ENCODE data around the gene NOL9.
"Not testable (repeated sequence)": the region's sequence is repeated elsewhere in the genome, so short reads cannot be mapped to it uniquely, and the experiment has no call there.

NOL9 gene

DNA sequence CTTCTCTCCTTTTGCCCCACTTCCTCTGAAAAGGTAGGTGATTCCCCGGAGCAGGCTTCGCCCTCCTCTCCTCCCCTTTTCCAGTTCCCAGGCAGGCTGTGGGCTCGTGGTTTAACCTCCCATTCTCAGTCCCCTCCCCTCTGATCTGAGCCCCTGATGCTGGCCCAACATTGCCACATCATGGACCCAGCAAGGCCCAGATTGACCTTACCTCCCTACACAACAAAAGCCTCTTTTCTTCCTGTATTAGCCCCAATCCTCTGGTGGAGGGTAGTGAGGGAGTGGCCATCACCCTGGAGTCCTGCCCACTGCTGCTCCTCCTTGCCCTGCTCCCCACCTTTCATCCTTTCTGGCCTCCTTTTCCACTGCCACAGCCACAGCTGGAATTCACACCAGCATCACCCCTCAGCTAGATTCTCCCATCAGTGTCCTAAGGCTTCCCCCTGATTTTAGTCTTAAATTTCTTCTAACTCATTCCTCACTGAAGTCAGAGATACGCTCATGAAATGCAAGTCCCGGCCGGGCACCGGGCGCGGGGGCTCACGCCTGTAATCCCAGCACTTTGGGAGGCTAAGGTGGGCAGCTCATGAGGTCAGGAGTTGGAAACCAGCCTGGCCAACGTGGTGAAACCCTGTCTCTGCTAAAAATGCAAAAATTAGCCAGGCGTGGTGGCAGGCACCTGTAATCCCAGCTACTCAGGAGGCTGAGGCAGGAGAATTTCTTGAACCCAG, 18.5 kb upstream of the NOL9 start:
- H2BK15ac ChIP-seq (replicated peaks; ENCODE audit: low read depth), result no peak overlapping the region
- no peaks in the 10 kb centered on the region for H3K79me2 ChIP-seq (ENCODE audit: control insufficient read depth, insufficient read depth, low read length)
- H3K27me3 ChIP-seq (ENCODE audit: insufficient read depth, low read length, poor library complexity), result no peaks in the 10 kb centered on the region
- H3K18ac ChIP-seq (ENCODE audit: low read length), result no peak overlapping the region
- H3K27ac ChIP-seq (ENCODE audit: low read depth, low read length), result no peak overlapping the region
- no peak overlapping the region for H2AK5ac ChIP-seq (ENCODE audit: low read length)
- no peaks in the 10 kb centered on the region for H3K36me3 ChIP-seq (ENCODE audit: control insufficient read depth, insufficient read depth, low read length)
- no peaks in the 10 kb centered on the region for H3K79me1 ChIP-seq (ENCODE audit: low read length)
- H3K4me1 ChIP-seq (ENCODE audit: control insufficient read depth, low read depth, low read length), result no peaks in the 10 kb centered on the region
- no peak overlapping the region for H3K4me2 ChIP-seq (ENCODE audit: low read length)
- H3K9ac ChIP-seq (ENCODE audit: low read length), result no peak overlapping the region
- H2BK5ac ChIP-seq (ENCODE audit: low read length), result no peak overlapping the region
- WGBS (ENCODE audit: extremely low coverage, insufficient coverage, low lambda C conversion rate), result no CpG with 5 or more reads among the region's 12 CpGs
- no peak overlapping the region for H3K4me3 ChIP-seq (ENCODE audit: low read length)
- H4K8ac ChIP-seq (ENCODE audit: low read depth, low read length), result no peak overlapping the region
- no peak overlapping the region for H4K5ac ChIP-seq (ENCODE audit: low read length)
- H3K56ac ChIP-seq (ENCODE audit: low read length), result no peak overlapping the region
- H3K23ac ChIP-seq (ENCODE audit: low read length), result no peak overlapping the region
- no peak overlapping the region for H3K4ac ChIP-seq (ENCODE audit: low read depth, low read length)
- no peak overlapping the region for H2BK120ac ChIP-seq (ENCODE audit: low read depth, low read length)
- no peak for DNase-seq

DNA sequence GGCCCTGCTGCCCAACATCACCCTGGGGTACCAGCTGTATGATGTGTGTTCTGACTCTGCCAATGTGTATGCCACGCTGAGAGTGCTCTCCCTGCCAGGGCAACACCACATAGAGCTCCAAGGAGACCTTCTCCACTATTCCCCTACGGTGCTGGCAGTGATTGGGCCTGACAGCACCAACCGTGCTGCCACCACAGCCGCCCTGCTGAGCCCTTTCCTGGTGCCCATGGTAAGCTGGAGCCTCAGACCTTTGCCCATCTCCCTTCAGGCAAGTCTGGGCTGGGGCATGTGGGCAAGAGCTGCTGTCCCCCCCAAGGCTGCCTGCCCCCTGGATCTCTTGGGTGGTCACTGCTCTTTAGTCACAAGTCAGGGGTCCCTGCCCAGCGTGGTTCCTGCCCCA, 16.7 kb upstream of the NOL9 start:
- H3K56ac ChIP-seq (ENCODE audit: low read length), result no peak overlapping the region
- no peak overlapping the region for H3K4me2 ChIP-seq (ENCODE audit: low read length)
- no peaks in the 10 kb centered on the region for H3K36me3 ChIP-seq (ENCODE audit: control insufficient read depth, insufficient read depth, low read length)
- H3K27me3 ChIP-seq (ENCODE audit: insufficient read depth, low read length, poor library complexity), result no peaks in the 10 kb centered on the region
- no peak for DNase-seq
- no peak overlapping the region for H2BK15ac ChIP-seq (replicated peaks; ENCODE audit: low read depth)
- no peak overlapping the region for H3K4ac ChIP-seq (ENCODE audit: low read depth, low read length)
- WGBS (ENCODE audit: extremely low coverage, insufficient coverage, low lambda C conversion rate), result no CpG with 5 or more reads among the region's 5 CpGs
- H3K27ac ChIP-seq (ENCODE audit: low read depth, low read length), result no peak overlapping the region
- H2BK5ac ChIP-seq (ENCODE audit: low read length), result no peak overlapping the region
- H4K5ac ChIP-seq (ENCODE audit: low read length), result no peak overlapping the region
- H4K8ac ChIP-seq (ENCODE audit: low read depth, low read length), result no peak overlapping the region
- H3K79me2 ChIP-seq (ENCODE audit: control insufficient read depth, insufficient read depth, low read length), result no peaks in the 10 kb centered on the region
- H3K79me1 ChIP-seq (ENCODE audit: low read length), result no peaks in the 10 kb centered on the region
- no peak overlapping the region for H3K9ac ChIP-seq (ENCODE audit: low read length)
- no peak overlapping the region for H2BK120ac ChIP-seq (ENCODE audit: low read depth, low read length)
- no peak overlapping the region for H3K23ac ChIP-seq (ENCODE audit: low read length)
- H3K18ac ChIP-seq (ENCODE audit: low read length), result no peak overlapping the region
- no peaks in the 10 kb centered on the region for H3K4me1 ChIP-seq (ENCODE audit: control insufficient read depth, low read depth, low read length)
- H2AK5ac ChIP-seq (ENCODE audit: low read length), result no peak overlapping the region
- H3K4me3 ChIP-seq (ENCODE audit: low read length), result no peak overlapping the region

GRCh38 chr1:6570100-6570499, 15.8 kb upstream of the NOL9 start:
- H3K4me3 ChIP-seq (ENCODE audit: low read length), result no peak overlapping the region
- no peak for DNase-seq
- no peak overlapping the region for H3K56ac ChIP-seq (ENCODE audit: low read length)
- H4K5ac ChIP-seq (ENCODE audit: low read length), result no peak overlapping the region
- H3K79me2 ChIP-seq (ENCODE audit: control insufficient read depth, insufficient read depth, low read length), result no peaks in the 10 kb centered on the region
- no peak overlapping the region for H3K27ac ChIP-seq (ENCODE audit: low read depth, low read length)
- H2AK5ac ChIP-seq (ENCODE audit: low read length), result no peak overlapping the region
- H4K8ac ChIP-seq (ENCODE audit: low read depth, low read length), result no peak overlapping the region
- H2BK120ac ChIP-seq (ENCODE audit: low read depth, low read length), result no peak overlapping the region
- H3K4me2 ChIP-seq (ENCODE audit: low read length), result no peak overlapping the region
- H3K36me3 ChIP-seq (ENCODE audit: control insufficient read depth, insufficient read depth, low read length), result no peaks in the 10 kb centered on the region
- no peaks in the 10 kb centered on the region for H3K27me3 ChIP-seq (ENCODE audit: insufficient read depth, low read length, poor library complexity)
- no peaks in the 10 kb centered on the region for H3K79me1 ChIP-seq (ENCODE audit: low read length)
- no peaks in the 10 kb centered on the region for H3K4me1 ChIP-seq (ENCODE audit: control insufficient read depth, low read depth, low read length)
- no peak overlapping the region for H3K18ac ChIP-seq (ENCODE audit: low read length)
- H2BK5ac ChIP-seq (ENCODE audit: low read length), result no peak overlapping the region
- WGBS (ENCODE audit: extremely low coverage, insufficient coverage, low lambda C conversion rate), result no CpG with 5 or more reads among the region's 3 CpGs
- no peak overlapping the region for H3K9ac ChIP-seq (ENCODE audit: low read length)
- H2BK15ac ChIP-seq (replicated peaks; ENCODE audit: low read depth), result no peak overlapping the region
- no peak overlapping the region for H3K23ac ChIP-seq (ENCODE audit: low read length)
- H3K4ac ChIP-seq (ENCODE audit: low read depth, low read length), result no peak overlapping the region

DNA sequence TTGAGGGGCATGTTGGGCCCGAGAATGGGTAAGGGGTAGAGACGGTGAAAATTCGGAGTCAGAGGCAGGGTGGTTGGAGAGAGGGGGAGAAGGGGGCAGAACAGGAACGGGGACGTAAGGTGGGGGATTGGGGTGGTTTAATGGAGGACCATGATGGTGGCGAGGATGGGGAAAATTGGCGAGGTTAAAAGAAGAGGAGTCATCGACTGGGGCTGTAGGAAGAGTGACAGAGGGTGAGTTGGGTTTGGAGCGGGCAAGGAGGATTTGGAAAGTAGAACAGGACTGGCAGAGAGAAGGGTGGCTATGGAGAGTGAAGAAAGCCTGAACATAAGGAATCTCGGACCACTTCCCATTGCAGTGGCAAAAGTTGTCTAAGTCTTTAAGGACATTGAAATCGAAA, 14.7 kb upstream of the NOL9 start:
- Histone ChIP-seq H3K4me3 (ENCODE audit: low read length) (no peak overlapping the region), H3K4ac (ENCODE audit: low read depth, low read length) (no peak overlapping the region), H2BK120ac (ENCODE audit: low read depth, low read length) (no peak overlapping the region), H2BK5ac (ENCODE audit: low read length) (no peak overlapping the region), H3K79me2 (ENCODE audit: control insufficient read depth, insufficient read depth, low read length) (no peaks in the 10 kb centered on the region), H3K27me3 (ENCODE audit: insufficient read depth, low read length, poor library complexity) (no peaks in the 10 kb centered on the region), H4K5ac (ENCODE audit: low read length) (no peak overlapping the region), H3K79me1 (ENCODE audit: low read length) (no peaks in the 10 kb centered on the region), H3K36me3 (ENCODE audit: control insufficient read depth, insufficient read depth, low read length) (no peaks in the 10 kb centered on the region), H3K9ac (ENCODE audit: low read length) (no peak overlapping the region), H2AK5ac (ENCODE audit: low read length) (no peak overlapping the region), H3K23ac (ENCODE audit: low read length) (no peak overlapping the region), H3K4me1 (ENCODE audit: control insufficient read depth, low read depth, low read length) (no peaks in the 10 kb centered on the region), H3K27ac (ENCODE audit: low read depth, low read length) (no peak overlapping the region), H4K8ac (ENCODE audit: low read depth, low read length) (no peak overlapping the region), H2BK15ac (replicated peaks; ENCODE audit: low read depth) (no peak overlapping the region), H3K56ac (ENCODE audit: low read length) (no peak overlapping the region), H3K4me2 (ENCODE audit: low read length) (no peak overlapping the region), H3K18ac (ENCODE audit: low read length) (no peak overlapping the region)
- no CpG with 5 or more reads among the region's 11 CpGs for WGBS (ENCODE audit: extremely low coverage, insufficient coverage, low lambda C conversion rate)
- no peak for DNase-seq

DNA sequence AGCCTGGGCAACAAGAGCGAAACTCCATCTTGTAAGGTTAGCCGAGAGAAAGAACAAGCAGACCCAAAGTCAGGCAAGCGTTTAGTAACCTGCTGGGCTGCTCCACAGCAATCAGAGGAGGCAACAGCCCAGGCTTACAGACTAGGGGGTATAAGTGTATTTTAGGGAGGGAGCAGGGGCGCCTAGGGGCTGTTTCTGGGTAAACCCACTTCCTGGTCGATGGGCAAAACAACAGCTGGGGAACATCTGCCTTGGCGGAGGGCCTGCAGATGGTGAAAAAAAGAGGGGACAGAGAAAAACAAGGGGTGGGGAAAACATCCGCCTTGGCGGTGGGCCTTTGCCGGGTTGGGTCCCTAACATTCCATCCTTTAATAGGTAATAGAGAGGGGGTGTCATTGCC, 6.0 kb upstream of the NOL9 start:
- Histone ChIP-seq H2AK5ac (ENCODE audit: low read length) (no peak overlapping the region), H3K18ac (ENCODE audit: low read length) (no peak overlapping the region), H3K27me3 (ENCODE audit: insufficient read depth, low read length, poor library complexity) (no peaks in the 10 kb centered on the region), H3K79me2 (ENCODE audit: control insufficient read depth, insufficient read depth, low read length) (no peaks in the 10 kb centered on the region), H3K4me2 (ENCODE audit: low read length) (no peak overlapping the region), H2BK5ac (ENCODE audit: low read length) (no peak overlapping the region), H3K4me3 (ENCODE audit: low read length) (no peak overlapping the region), H3K9ac (ENCODE audit: low read length) (no peak overlapping the region), H3K23ac (ENCODE audit: low read length) (no peak overlapping the region), H3K36me3 (ENCODE audit: control insufficient read depth, insufficient read depth, low read length) (no peaks in the 10 kb centered on the region), H2BK15ac (replicated peaks; ENCODE audit: low read depth) (no peak overlapping the region), H4K8ac (ENCODE audit: low read depth, low read length) (no peak overlapping the region), H4K5ac (ENCODE audit: low read length) (no peak overlapping the region), H3K56ac (ENCODE audit: low read length) (no peak overlapping the region), H3K27ac (ENCODE audit: low read depth, low read length) (no peak overlapping the region), H2BK120ac (ENCODE audit: low read depth, low read length) (no peak overlapping the region), H3K4ac (ENCODE audit: low read depth, low read length) (no peak overlapping the region), H3K4me1 (ENCODE audit: control insufficient read depth, low read depth, low read length) (no peaks in the 10 kb centered on the region), H3K79me1 (ENCODE audit: low read length) (no peaks in the 10 kb centered on the region)
- no peak for DNase-seq
- WGBS (ENCODE audit: extremely low coverage, insufficient coverage, low lambda C conversion rate), result no CpG with 5 or more reads among the region's 9 CpGs

GRCh38 chr1:6559161-6559560, 4.8 kb upstream of the NOL9 start:
- H3K36me3 ChIP-seq (ENCODE audit: control insufficient read depth, insufficient read depth, low read length); H3K23ac ChIP-seq (ENCODE audit: low read length); H2AK5ac ChIP-seq (ENCODE audit: low read length); H3K56ac ChIP-seq (ENCODE audit: low read length); H3K4me1 ChIP-seq (ENCODE audit: control insufficient read depth, low read depth, low read length); H2BK15ac ChIP-seq (replicated peaks; ENCODE audit: low read depth); H3K27ac ChIP-seq (ENCODE audit: low read depth, low read length); DNase-seq; H3K9ac ChIP-seq (ENCODE audit: low read length); H3K4me3 ChIP-seq (ENCODE audit: low read length); H4K8ac ChIP-seq (ENCODE audit: low read depth, low read length); H3K4me2 ChIP-seq (ENCODE audit: low read length); H2BK5ac ChIP-seq (ENCODE audit: low read length); H2BK120ac ChIP-seq (ENCODE audit: low read depth, low read length); H3K27me3 ChIP-seq (ENCODE audit: insufficient read depth, low read length, poor library complexity); H3K79me1 ChIP-seq (ENCODE audit: low read length); H3K4ac ChIP-seq (ENCODE audit: low read depth, low read length); H4K5ac ChIP-seq (ENCODE audit: low read length); H3K18ac ChIP-seq (ENCODE audit: low read length); H3K79me2 ChIP-seq (ENCODE audit: control insufficient read depth, insufficient read depth, low read length): not testable (repeated sequence)
- no CpG with 5 or more reads among the region's 11 CpGs for WGBS (ENCODE audit: extremely low coverage, insufficient coverage, low lambda C conversion rate)

Measured in mesendoderm (in vitro differentiated cells).